Neural progenitor cell (in vitro differentiated cells): ENCODE measurements around the gene PNLIPRP1. TPM values are rescaled to one million over a fixed set of nuclear protein-coding genes. Genes with fewer than 3 reads are reported as not detected.

Experiments
- DNase-seq: peaks from one replicate; pipeline ENCODE4 v3.0.0-alpha.2; 2016; ENCODE audit warnings: low spot score
- H2AFZ ChIP-seq: fragments of 200-600 bp; sonication (generic); replicated peaks from 2 replicates; pipeline ENCODE4 v1.6.1; 2016; ENCODE audit warnings: antibody characterized with exemption
- H3F3A ChIP-seq: fragments of 200-600 bp; sonication (generic); 2 replicates; pipeline ENCODE4 v1.6.1; 2016; ENCODE audit warnings: antibody characterized with exemption, low read depth
- H3K27ac ChIP-seq: fragments of 200-600 bp; sonication (generic); 2 replicates; pipeline ENCODE4 v1.5.1; 2016; ENCODE audit warnings: mild to moderate bottlenecking
- H3K27me3 ChIP-seq: fragments of 200-600 bp; sonication (generic); 2 replicates; pipeline ENCODE4 v1.6.1; 2016; ENCODE audit warnings: mild to moderate bottlenecking, moderate library complexity
- H3K36me3 ChIP-seq: fragments of 200-600 bp; sonication (generic); 2 replicates; pipeline ENCODE4 v1.5.1; 2016
- H3K4me1 ChIP-seq: fragments of 200-600 bp; sonication (generic); 2 replicates; pipeline ENCODE4 v1.6.1; 2016; ENCODE audit warnings: mixed run types
- H3K4me2 ChIP-seq: fragments of 200-600 bp; sonication (generic); 2 replicates; pipeline ENCODE4 v1.6.1; 2016
- H3K4me3 ChIP-seq: fragments of 200-600 bp; sonication (generic); 2 replicates; pipeline ENCODE4 v1.5.1; 2016
- H3K79me2 ChIP-seq: fragments of 200-600 bp; sonication (generic); 2 replicates; pipeline ENCODE4 v1.6.1; 2016; ENCODE audit warnings: low read depth
- H3K9ac ChIP-seq: fragments of 200-600 bp; sonication (generic); 2 replicates; pipeline ENCODE4 v1.6.1; 2016
- H3K9me3 ChIP-seq: fragments of 200-600 bp; sonication (generic); 2 replicates; pipeline ENCODE4 v1.5.1; 2016; ENCODE audit warnings: low read depth
- H4K20me1 ChIP-seq: fragments of 200-600 bp; sonication (generic); 2 replicates; pipeline ENCODE4 v1.6.1; 2016; ENCODE audit warnings: low read depth
- H3K27ac Mint-ChIP-seq: 3 replicates; pipeline ENCODE4 v1.8.0; 2021; ENCODE audit warnings: mixed read lengths
- H3K27me3 Mint-ChIP-seq: 2 replicates; pipeline ENCODE4 v1.8.0; 2022; ENCODE audit warnings: low read depth, mild to moderate bottlenecking, inconsistent platforms, moderate library complexity, mixed read lengths; ENCODE audit not compliant: insufficient read depth
- H3K36me3 Mint-ChIP-seq: 3 replicates; pipeline ENCODE4 v1.8.0; 2021; ENCODE audit warnings: mixed read lengths
- H3K4me1 Mint-ChIP-seq: 3 replicates; pipeline ENCODE4 v1.8.0; 2021; ENCODE audit warnings: mixed read lengths
- H3K4me3 Mint-ChIP-seq: 3 replicates; pipeline ENCODE4 v1.8.0; 2021; ENCODE audit warnings: mild to moderate bottlenecking, moderate library complexity, mixed read lengths
- H3K9me3 Mint-ChIP-seq: 3 replicates; pipeline ENCODE4 v1.8.0; 2020; ENCODE audit warnings: mixed read lengths
- EZH2 ChIP-seq: fragments of 200-600 bp; sonication (generic); IDR thresholded peaks from 2 replicates; pipeline ENCODE4 v1.6.1; 2017; ENCODE audit warnings: antibody characterized with exemption, mild to moderate bottlenecking, moderate library complexity
- EZH2phosphoT487 ChIP-seq: fragments of 200-600 bp; sonication (generic); IDR thresholded peaks from 2 replicates; pipeline ENCODE4 v1.6.1; 2017; ENCODE audit warnings: antibody characterized with exemption
- total RNA-seq: library from RNA; depleted of rRNA; stranded (reverse); fragments of >200 nt; gene quantifications from 2 replicates; pipeline ENCODE4 v1.2.3, GENCODE V29; 2015; ENCODE audit warnings: low replicate concordance
- TF ChIP-seq, protein P1 (sequence below): fragments of 200-600 bp; sonication (generic); IDR thresholded peaks from 2 replicates; pipeline ENCODE4 v1.5.1; 2017; ENCODE audit warnings: antibody characterized with exemption, mild to moderate bottlenecking

The PNLIPRP1 gene
- total RNA-seq, 1 donor from 2014 or later: not detected

DNA sequence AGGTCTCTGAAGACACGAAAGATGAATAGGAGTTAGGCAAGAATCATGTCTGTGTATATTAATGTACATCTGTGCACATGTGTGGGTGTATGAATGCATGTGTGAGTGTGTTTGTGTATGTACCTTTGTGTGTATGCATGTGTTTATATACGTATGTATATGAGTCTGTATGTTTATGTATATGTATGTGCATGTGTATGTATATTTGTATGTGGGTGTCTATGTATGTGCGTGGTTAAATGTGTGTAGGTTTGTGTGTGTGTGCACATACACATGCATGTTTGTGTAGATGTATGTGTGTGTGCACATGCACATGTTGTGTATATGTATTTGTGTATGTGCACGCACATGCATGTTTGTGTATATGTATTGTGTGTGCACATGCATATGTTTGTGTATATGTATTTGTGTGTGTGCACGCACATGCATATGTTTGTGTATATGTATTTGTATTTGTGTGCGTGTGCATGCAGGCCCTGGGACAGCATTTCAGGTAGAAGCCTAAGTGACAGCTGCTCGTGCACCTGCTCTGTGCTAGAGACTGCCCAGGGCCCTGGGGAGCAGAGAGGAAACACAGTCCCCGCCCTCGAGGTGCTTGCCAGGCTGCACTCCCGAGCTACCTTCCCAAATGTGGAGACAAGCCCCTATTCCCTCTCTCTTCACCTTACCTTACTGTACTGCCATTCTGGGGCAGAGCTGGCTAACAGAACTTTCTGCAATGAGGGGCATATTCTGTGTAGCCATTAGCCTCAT, 12.1 kb downstream of the PNLIPRP1 start:
- TF ChIP-seq, protein P1, sequence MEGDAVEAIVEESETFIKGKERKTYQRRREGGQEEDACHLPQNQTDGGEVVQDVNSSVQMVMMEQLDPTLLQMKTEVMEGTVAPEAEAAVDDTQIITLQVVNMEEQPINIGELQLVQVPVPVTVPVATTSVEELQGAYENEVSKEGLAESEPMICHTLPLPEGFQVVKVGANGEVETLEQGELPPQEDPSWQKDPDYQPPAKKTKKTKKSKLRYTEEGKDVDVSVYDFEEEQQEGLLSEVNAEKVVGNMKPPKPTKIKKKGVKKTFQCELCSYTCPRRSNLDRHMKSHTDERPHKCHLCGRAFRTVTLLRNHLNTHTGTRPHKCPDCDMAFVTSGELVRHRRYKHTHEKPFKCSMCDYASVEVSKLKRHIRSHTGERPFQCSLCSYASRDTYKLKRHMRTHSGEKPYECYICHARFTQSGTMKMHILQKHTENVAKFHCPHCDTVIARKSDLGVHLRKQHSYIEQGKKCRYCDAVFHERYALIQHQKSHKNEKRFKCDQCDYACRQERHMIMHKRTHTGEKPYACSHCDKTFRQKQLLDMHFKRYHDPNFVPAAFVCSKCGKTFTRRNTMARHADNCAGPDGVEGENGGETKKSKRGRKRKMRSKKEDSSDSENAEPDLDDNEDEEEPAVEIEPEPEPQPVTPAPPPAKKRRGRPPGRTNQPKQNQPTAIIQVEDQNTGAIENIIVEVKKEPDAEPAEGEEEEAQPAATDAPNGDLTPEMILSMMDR: no peak
- no peak for TF ChIP-seq EZH2phosphoT487
- no peak for TF ChIP-seq EZH2
- H3K9me3 ChIP-seq: no peaks in the 10 kb centered on the region
- H3K4me2 ChIP-seq: no peak overlapping the region
- no peaks in the 10 kb centered on the region for H3F3A ChIP-seq
- no peak overlapping the region for H3K4me3 ChIP-seq
- H3K36me3 ChIP-seq: no peaks in the 10 kb centered on the region
- Mint-ChIP-seq H3K4me1 (no peaks in the 10 kb centered on the region), H3K36me3 (no peaks in the 10 kb centered on the region), H3K4me3 (no peak overlapping the region), H3K27ac (no peak overlapping the region), H3K9me3 (no peaks in the 10 kb centered on the region), H3K27me3 (peaks cover 5% of the 10 kb centered on the region)
- no peak overlapping the region for H3K9ac ChIP-seq
- H3K4me1 ChIP-seq: no peaks in the 10 kb centered on the region
- no peaks in the 10 kb centered on the region for H3K79me2 ChIP-seq
- H4K20me1 ChIP-seq: no peaks in the 10 kb centered on the region
- H3K27ac ChIP-seq: no peak overlapping the region
- no peak overlapping the region for H2AFZ ChIP-seq
- DNase-seq: no peak
- no peaks in the 10 kb centered on the region for H3K27me3 ChIP-seq

DNA sequence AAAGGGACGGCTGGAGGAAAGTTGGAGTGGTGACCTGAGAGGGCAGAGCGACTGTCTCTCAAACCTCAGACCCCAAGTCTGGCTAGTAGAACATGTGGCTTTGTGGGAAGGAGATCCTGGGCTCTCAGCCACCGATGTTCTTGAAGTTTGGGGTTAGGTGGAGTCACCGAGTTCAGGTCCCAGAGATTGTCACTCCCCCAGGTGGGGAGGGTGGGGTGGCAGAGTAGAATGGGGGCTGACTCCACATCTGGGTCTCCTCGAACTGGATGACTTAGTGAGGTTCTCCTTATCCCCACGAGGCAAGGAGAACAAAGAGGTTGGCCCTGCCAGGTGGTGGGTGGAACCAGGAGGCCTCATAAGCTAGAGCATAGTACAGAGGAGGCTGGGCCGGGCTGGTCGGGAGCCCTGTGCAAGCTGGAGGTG, 15.3 kb downstream of the PNLIPRP1 start:
- Histone ChIP-seq H3K9ac (no peak overlapping the region), H3K27ac (no peak overlapping the region), H2AFZ (no peak overlapping the region), H3K4me2 (no peak overlapping the region), H3K79me2 (no peaks in the 10 kb centered on the region), H3K4me3 (no peak overlapping the region), H4K20me1 (no peaks in the 10 kb centered on the region), H3K27me3 (peaks cover 20% of the 10 kb centered on the region), H3K36me3 (no peaks in the 10 kb centered on the region), H3K9me3 (no peaks in the 10 kb centered on the region), H3K4me1 (peaks cover 6% of the 10 kb centered on the region), H3F3A (no peaks in the 10 kb centered on the region)
- no peaks in the 10 kb centered on the region for H3K36me3 Mint-ChIP-seq
- DNase-seq: no peak
- no peak overlapping the region for H3K4me3 Mint-ChIP-seq
- TF ChIP-seq EZH2phosphoT487 (no peak), EZH2 (no peak)
- TF ChIP-seq, protein P1: no peak
- peaks cover 11% of the 10 kb centered on the region for H3K27me3 Mint-ChIP-seq
- H3K9me3 Mint-ChIP-seq: peaks cover 2% of the 10 kb centered on the region
- peaks cover 4% of the 10 kb centered on the region for H3K4me1 Mint-ChIP-seq
- H3K27ac Mint-ChIP-seq: no peak overlapping the region

DNA sequence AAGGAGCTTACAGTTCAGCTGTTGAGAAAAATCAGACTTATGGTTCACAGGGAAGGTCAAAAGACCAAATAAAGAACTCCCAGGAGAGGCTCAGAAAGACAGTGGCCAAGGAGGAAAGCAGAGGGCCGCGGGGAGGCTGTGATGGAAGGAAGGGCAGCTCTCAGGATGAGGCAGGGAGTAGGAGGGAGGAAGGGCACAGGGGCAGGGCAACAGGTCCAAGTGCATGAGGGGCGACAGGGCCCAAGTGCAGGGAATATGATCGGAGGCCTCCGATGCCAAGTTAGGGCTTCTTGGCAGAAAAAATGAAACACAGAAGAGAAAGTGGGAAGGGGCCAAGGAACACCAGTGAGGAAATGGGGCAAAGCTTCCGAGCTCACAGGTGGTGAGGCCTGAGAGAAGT, 16.6 kb downstream of the PNLIPRP1 start:
- H3K27ac ChIP-seq: no peak overlapping the region
- H3K9me3 Mint-ChIP-seq: peaks cover 2% of the 10 kb centered on the region

More for the DNA sequence above, 16.6 kb downstream of the PNLIPRP1 start:
- Histone ChIP-seq H3K36me3 (no peaks in the 10 kb centered on the region), H3F3A (no peaks in the 10 kb centered on the region), H3K79me2 (no peaks in the 10 kb centered on the region), H3K9me3 (no peaks in the 10 kb centered on the region), H3K4me3 (no peak overlapping the region), H2AFZ (no peak overlapping the region), H3K9ac (no peak overlapping the region), H3K4me2 (no peak overlapping the region), H3K4me1 (peaks cover 6% of the 10 kb centered on the region), H3K27me3 (peaks cover 20% of the 10 kb centered on the region), H4K20me1 (no peaks in the 10 kb centered on the region)
- H3K4me1 Mint-ChIP-seq: peaks cover 4% of the 10 kb centered on the region
- no peaks in the 10 kb centered on the region for H3K36me3 Mint-ChIP-seq
- no peak overlapping the region for H3K4me3 Mint-ChIP-seq
- no peak for DNase-seq
- TF ChIP-seq EZH2phosphoT487: no peak
- TF ChIP-seq EZH2: no peak
- TF ChIP-seq, protein P1: no peak
- no peak overlapping the region for H3K27ac Mint-ChIP-seq
- peaks cover 11% of the 10 kb centered on the region for H3K27me3 Mint-ChIP-seq
